Keratinocyte (primary cell): ENCODE measurements around the gene NDRG4. TPM values are rescaled to one million over a fixed set of nuclear protein-coding genes. Genes with fewer than 3 reads are reported as not detected.

Experiments
- DNase-seq: peaks from one replicate; pipeline ENCODE4 v3.0.0-alpha.2; 2011; ENCODE audit warnings: low read depth, missing footprints, low spot score
- FAIRE-seq: peaks from 2 replicates; lab custom pipeline; 2011; peaks lifted over from hg19 to GRCh38; lab: Jason Lieb, UNC
- H2AFZ ChIP-seq: 2 replicates; pipeline ENCODE4 v1.6.0; 2012; ENCODE audit warnings: low read length, control low read depth, inconsistent platforms; ENCODE audit not compliant: control insufficient read depth
- H3K27ac ChIP-seq: 2 replicates; pipeline ENCODE4 v1.5.1; 2011; ENCODE audit warnings: low read length; ENCODE audit not compliant: control insufficient read depth, insufficient read depth
- H3K27me3 ChIP-seq: 3 replicates; pipeline ENCODE4 v1.6.0; 2011; ENCODE audit warnings: low read length; ENCODE audit not compliant: control insufficient read depth, insufficient read depth; ENCODE audit errors: extremely low read depth
- H3K36me3 ChIP-seq, 2 experiments: 2 replicates in 1 of 2; 3 replicates in 1 of 2; pipeline ENCODE4 v1.5.1; 2011; ENCODE audit warnings: low read length in 2 of 2, mild to moderate bottlenecking in 1 of 2; ENCODE audit not compliant: control insufficient read depth in 2 of 2, insufficient read depth in 2 of 2; ENCODE audit errors: extremely low read depth in 1 of 2
- H3K4me1 ChIP-seq: 3 replicates; pipeline ENCODE4 v1.5.1; 2011; ENCODE audit warnings: low read length; ENCODE audit not compliant: control insufficient read depth, insufficient read depth; ENCODE audit errors: extremely low read depth
- H3K4me2 ChIP-seq: 3 replicates; pipeline ENCODE4 v1.6.0; 2011; ENCODE audit warnings: low read depth, low read length; ENCODE audit not compliant: control insufficient read depth, insufficient read depth; ENCODE audit errors: extremely low read depth
- H3K4me3 ChIP-seq, 3 experiments: fragments of 200-600 bp in 1 of 3; sonication (generic) in 1 of 3; 2 replicates in 2 of 3; 3 replicates in 1 of 3; pipeline ENCODE4 v1.5.1; 2011 to 2016; ENCODE audit warnings: low read length in 3 of 3, mild to moderate bottlenecking in 3 of 3, control low read depth in 2 of 3, inconsistent platforms in 1 of 3, low read depth in 1 of 3, mixed read lengths in 1 of 3, mixed run types in 1 of 3, moderate library complexity in 1 of 3; ENCODE audit not compliant: control insufficient read depth in 2 of 3, insufficient read depth in 2 of 3; ENCODE audit errors: extremely low read depth in 1 of 3
- H3K79me2 ChIP-seq: 2 replicates; pipeline ENCODE4 v1.6.0; 2012; ENCODE audit warnings: low read length; ENCODE audit not compliant: control insufficient read depth, insufficient read depth
- H3K9ac ChIP-seq: 3 replicates; pipeline ENCODE4 v1.6.0; 2011; ENCODE audit warnings: low read length; ENCODE audit not compliant: control insufficient read depth, insufficient read depth; ENCODE audit errors: extremely low read depth
- H3K9me1 ChIP-seq: 3 replicates; pipeline ENCODE4 v1.6.0; 2011; ENCODE audit warnings: low read length; ENCODE audit not compliant: control insufficient read depth, insufficient read depth; ENCODE audit errors: extremely low read depth
- H3K9me3 ChIP-seq: 2 replicates; pipeline ENCODE4 v1.5.1; 2012; ENCODE audit warnings: low read depth, low read length; ENCODE audit not compliant: control insufficient read depth
- H4K20me1 ChIP-seq: 3 replicates; pipeline ENCODE4 v1.6.0; 2011; ENCODE audit warnings: low read length; ENCODE audit not compliant: control insufficient read depth, insufficient read depth; ENCODE audit errors: extremely low read depth
- CTCF ChIP-seq, 3 experiments: IDR thresholded peaks in 1 of 3; conservative IDR thresholded peaks in 1 of 3; optimal IDR thresholded peaks in 1 of 3; 2 replicates in 2 of 3; 3 replicates in 1 of 3; pipeline versions ENCODE3 to v1.5.1; 2011; ENCODE audit warnings: low read length in 3 of 3, mild to moderate bottlenecking in 3 of 3, moderate library complexity in 2 of 3, control low read depth in 1 of 3, inconsistent platforms in 1 of 3; ENCODE audit not compliant: insufficient read depth in 2 of 3; ENCODE audit errors: extremely low read depth in 1 of 3
- EZH2 ChIP-seq: IDR thresholded peaks from one replicate; pipeline ENCODE4 v1.6.1; 2012; ENCODE audit warnings: inconsistent platforms, mild to moderate bottlenecking, low read length, moderate library complexity
- dilution Hi-C: fragments of 300-500 bp; cut with MboI; formaldehyde crosslinking; loops from one replicate; pipeline ENCODE4 v1.7.0; 2020; ENCODE audit warnings: low sequenced_read_pairs; ENCODE audit not compliant: extremely low pct_ligation_motif_present
- polyA plus RNA-seq, 5 experiments: library from polyadenylated mRNA; depleted of rRNA in 3 of 5; stranded (reverse) in 3 of 5; stranded (forward) in 1 of 5; unstranded in 1 of 5; fragments of >200 nt; gene quantifications; 1 replicate in 1 of 5; 2 replicates in 3 of 5; 3 replicates in 1 of 5; pipeline versions ENCODE4 v1.2.1 to v1.2.3, GENCODE V29; 2011 to 2012; ENCODE audit warnings: missing spikeins in 2 of 5, low read depth in 1 of 5, low replicate concordance in 1 of 5

The NDRG4 gene
- polyA plus RNA-seq, 1 donor (not counting 4 experiments of a cell fraction or from before 2014, with no cell fraction given): 1.1 TPM

GRCh38 chr16:58506241-58507194 lies 6.6 kb downstream of the NDRG4 start:
- no peak for DNase-seq
- Histone ChIP-seq H3K4me1 (no peaks in the 10 kb centered on the region), H3K27ac (no peak overlapping the region), H3K9me1 (no peaks in the 10 kb centered on the region), H3K9ac (no peak overlapping the region), H3K27me3 (peaks cover 7% of the 10 kb centered on the region), H2AFZ (no peak overlapping the region), H3K4me3 (no peak overlapping the region), H3K79me2 (no peaks in the 10 kb centered on the region), H3K9me3 (no peaks in the 10 kb centered on the region), H4K20me1 (no peaks in the 10 kb centered on the region), H3K4me2 (no peak overlapping the region), H3K36me3 (no peaks in the 10 kb centered on the region)
- TF ChIP-seq CTCF (optimal IDR thresholded peaks at IDR 0.05 in 1 of 3, IDR thresholded peaks at IDR 0.05 in 1 of 3, conservative IDR thresholded peaks at IDR 0.05 in 1 of 3; ENCODE audit: extremely low read depth in 1 of 3, insufficient read depth in 2 of 3, low read length in 3 of 3): no peak
- TF ChIP-seq EZH2: no peak
- dilution Hi-C loops: no loop called here
- FAIRE-seq: no peak

GRCh38 chr16:58507195-58507962 lies 7.4 kb downstream of the NDRG4 start:
- Histone ChIP-seq H3K79me2 (no peaks in the 10 kb centered on the region), H4K20me1 (no peaks in the 10 kb centered on the region), H3K4me1 (no peaks in the 10 kb centered on the region), H3K4me2 (no peak overlapping the region), H2AFZ (no peak overlapping the region), H3K9me1 (no peaks in the 10 kb centered on the region), H3K4me3 (no peak overlapping the region), H3K9me3 (no peaks in the 10 kb centered on the region), H3K27ac (no peak overlapping the region), H3K9ac (no peak overlapping the region), H3K27me3 (no peaks in the 10 kb centered on the region), H3K36me3 (peaks cover 0 to 2% of the 10 kb centered on the region in 2 experiments)
- FAIRE-seq (no peak), DNase-seq (no peak)
- dilution Hi-C loops: no loop called here
- TF ChIP-seq CTCF (optimal IDR thresholded peaks at IDR 0.05 in 1 of 3, IDR thresholded peaks at IDR 0.05 in 1 of 3, conservative IDR thresholded peaks at IDR 0.05 in 1 of 3; ENCODE audit: extremely low read depth in 1 of 3, insufficient read depth in 2 of 3, low read length in 3 of 3) (no peak), EZH2 (no peak)
